H9 (cell line): ENCODE measurements around the gene OR2A2. TPM values are rescaled to one million over a fixed set of nuclear protein-coding genes. Genes with fewer than 3 reads are reported as not detected.

ENCODE experiments used
- DNase-seq: peaks from one replicate; pipeline ENCODE4 v3.0.0-alpha.2; 2017
- H2AFZ ChIP-seq: one replicate; pipeline ENCODE4 v1.6.1; 2013; ENCODE audit warnings: mild to moderate bottlenecking, low read length, control low read depth, moderate library complexity
- H2AK5ac ChIP-seq: 2 replicates; pipeline ENCODE4 v1.6.1; 2013; ENCODE audit warnings: low read length, control low read depth, mixed read lengths; ENCODE audit not compliant: insufficient read length
- H2BK120ac ChIP-seq: one replicate; pipeline ENCODE4 v1.6.1; 2013; ENCODE audit warnings: low read depth, mild to moderate bottlenecking, low read length, control low read depth, inconsistent platforms; ENCODE audit not compliant: poor library complexity, severe bottlenecking
- H2BK12ac ChIP-seq: 2 replicates; pipeline ENCODE4 v1.6.1; 2013; ENCODE audit warnings: low read length, control low read depth, mixed read lengths, low read depth; ENCODE audit not compliant: insufficient read length
- H2BK15ac ChIP-seq: 2 replicates; pipeline ENCODE4 v1.6.1; 2013; ENCODE audit warnings: low read depth, low read length, control low read depth
- H2BK20ac ChIP-seq: one replicate; pipeline ENCODE4 v1.6.1; 2013; ENCODE audit warnings: low read depth, mild to moderate bottlenecking, low read length, control low read depth, inconsistent platforms; ENCODE audit not compliant: poor library complexity, severe bottlenecking
- H2BK5ac ChIP-seq: 2 replicates; pipeline ENCODE4 v1.6.1; 2013; ENCODE audit warnings: low read length, control low read depth, mixed read lengths; ENCODE audit not compliant: insufficient read length
- H3K14ac ChIP-seq: 2 replicates; pipeline ENCODE4 v1.6.1; 2013; ENCODE audit warnings: low read length, control low read depth; ENCODE audit not compliant: insufficient read depth
- H3K18ac ChIP-seq: 2 replicates; pipeline ENCODE4 v1.6.1; 2013; ENCODE audit warnings: low read depth, mild to moderate bottlenecking, mixed read lengths, low read length, control low read depth; ENCODE audit not compliant: insufficient read length
- H3K23ac ChIP-seq: 2 replicates; pipeline ENCODE4 v1.6.1; 2013; ENCODE audit warnings: low read length, control low read depth, mixed read lengths, low read depth; ENCODE audit not compliant: insufficient read length
- H3K23me2 ChIP-seq: 2 replicates; pipeline ENCODE4 v1.6.1; 2013; ENCODE audit warnings: low read depth, mild to moderate bottlenecking, mixed read lengths, low read length, control low read depth; ENCODE audit not compliant: insufficient read length, poor library complexity, severe bottlenecking
- H3K27ac ChIP-seq: 2 replicates; pipeline ENCODE4 v1.5.1; 2013; ENCODE audit warnings: low read length, control low read depth, mixed read lengths, low read depth; ENCODE audit not compliant: insufficient read length
- H3K27me3 ChIP-seq: 2 replicates; pipeline ENCODE4 v1.6.1; 2013; ENCODE audit warnings: low read length, control low read depth, inconsistent platforms; ENCODE audit not compliant: insufficient read depth
- H3K4ac ChIP-seq: 2 replicates; pipeline ENCODE4 v1.6.1; 2013; ENCODE audit warnings: low read depth, mild to moderate bottlenecking, control low read depth, inconsistent platforms, low read length, moderate library complexity
- H3K4me1 ChIP-seq: 2 replicates; pipeline ENCODE4 v1.6.1; 2013; ENCODE audit warnings: low read length, control low read depth, inconsistent platforms; ENCODE audit not compliant: insufficient read depth
- H3K4me2 ChIP-seq: 2 replicates; pipeline ENCODE4 v1.6.1; 2013; ENCODE audit warnings: low read length, control low read depth, mixed read lengths; ENCODE audit not compliant: insufficient read length, insufficient read depth
- H3K56ac ChIP-seq: 2 replicates; pipeline ENCODE4 v1.6.1; 2013; ENCODE audit warnings: low read depth, mild to moderate bottlenecking, mixed read lengths, low read length, control low read depth; ENCODE audit not compliant: insufficient read length
- H3K79me1 ChIP-seq: 2 replicates; pipeline ENCODE4 v1.6.1; 2013; ENCODE audit warnings: low read depth, mild to moderate bottlenecking, moderate library complexity, low read length, control low read depth, inconsistent platforms; ENCODE audit not compliant: insufficient read depth, poor library complexity, severe bottlenecking
- H3K79me2 ChIP-seq: 2 replicates; pipeline ENCODE4 v1.6.1; 2013; ENCODE audit warnings: low read length, control low read depth, inconsistent platforms; ENCODE audit not compliant: insufficient read depth
- H3K9ac ChIP-seq: 2 replicates; pipeline ENCODE4 v1.6.1; 2013; ENCODE audit warnings: low read length, control low read depth, mixed read lengths; ENCODE audit not compliant: insufficient read length; ENCODE audit errors: extremely low read depth
- H3K9me3 ChIP-seq: one replicate; pipeline ENCODE4 v1.6.1; 2013; ENCODE audit warnings: low read depth, low read length, inconsistent platforms; ENCODE audit not compliant: control insufficient read depth
- H3T11ph ChIP-seq: one replicate; pipeline ENCODE4 v1.6.1; 2013; ENCODE audit warnings: mild to moderate bottlenecking, low read length, control low read depth, inconsistent platforms
- H4K20me1 ChIP-seq: one replicate; pipeline ENCODE4 v1.6.1; 2013; ENCODE audit not compliant: control insufficient read depth, insufficient read length, insufficient read depth
- H4K5ac ChIP-seq: 2 replicates; pipeline ENCODE4 v1.6.1; 2013; ENCODE audit warnings: low read depth, mild to moderate bottlenecking, mixed read lengths, low read length, control low read depth; ENCODE audit not compliant: insufficient read length
- H4K8ac ChIP-seq: replicated peaks from 2 replicates; pipeline ENCODE4 v1.6.1; 2013; ENCODE audit warnings: low read length, control low read depth, mixed read lengths, low read depth; ENCODE audit not compliant: insufficient read length
- H4K91ac ChIP-seq: 2 replicates; pipeline ENCODE4 v1.6.1; 2013; ENCODE audit warnings: low read depth, mild to moderate bottlenecking, moderate library complexity, mixed read lengths, low read length, control low read depth; ENCODE audit not compliant: insufficient read length
- H3K27ac Mint-ChIP-seq, 3 experiments: 2 replicates in 2 of 3; 3 replicates in 1 of 3; pipeline ENCODE4 v1.8.0; 2020 to 2021; ENCODE audit warnings: mixed read lengths in 3 of 3, mild to moderate bottlenecking in 1 of 3, moderate library complexity in 1 of 3
- H3K27me3 Mint-ChIP-seq: 2 replicates; pipeline ENCODE4 v1.8.0; 2021; ENCODE audit warnings: low read depth, mild to moderate bottlenecking, moderate library complexity, mixed read lengths
- H3K36me3 Mint-ChIP-seq, 3 experiments: 2 replicates in 2 of 3; 3 replicates in 1 of 3; pipeline ENCODE4 v1.8.0; 2020 to 2021; ENCODE audit warnings: low read depth in 3 of 3, mixed read lengths in 3 of 3; ENCODE audit not compliant: insufficient read depth in 1 of 3
- H3K4me1 Mint-ChIP-seq, 2 experiments: 2 replicates each; pipeline ENCODE4 v1.8.0; 2020; ENCODE audit warnings: mixed read lengths in 2 of 2
- H3K4me3 Mint-ChIP-seq, 2 experiments: 2 replicates in 1 of 2; 3 replicates in 1 of 2; pipeline ENCODE4 v1.8.0; 2020 to 2021; ENCODE audit warnings: mild to moderate bottlenecking in 2 of 2, mixed read lengths in 2 of 2, moderate library complexity in 1 of 2
- H3K9me3 Mint-ChIP-seq, 2 experiments: 2 replicates in 1 of 2; 3 replicates in 1 of 2; pipeline ENCODE4 v1.8.0; 2020; ENCODE audit warnings: mild to moderate bottlenecking in 2 of 2, mixed read lengths in 2 of 2, moderate library complexity in 1 of 2
- CTCF ChIP-seq: fragments of 200-600 bp; sonication (generic); conservative IDR thresholded peaks from 3 replicates; pipeline ENCODE4 v1.8.0; 2021; ENCODE audit warnings: antibody characterized with exemption, mild to moderate bottlenecking
- WGBS: extraction: QIAGEN DNeasy Blood & Tissue Kit; methylation state at CpG from one replicate; pipeline ENCODE4 v1.1.7; 2013; ENCODE audit warnings: missing lambda C conversion rate, low lambda C conversion rate, mixed read lengths; ENCODE audit not compliant: insufficient read length; ENCODE audit errors: extremely low coverage; 5-methylcytosine and 5-hydroxymethylcytosine counted together
- total RNA-seq: library from RNA; stranded (reverse); gene quantifications from 2 replicates; pipeline ENCODE4 v1.2.1, GENCODE V29; 2021

OR2A2 gene
- total RNA-seq, 1 experiment from 2014 or later, result not detected

GRCh38 chr7:144137501-144137900 is 28.1 kb downstream of the OR2A2 start:
- no peak overlapping the region for H3K27ac Mint-ChIP-seq
- Histone ChIP-seq H3K4ac (no peak overlapping the region), H2BK15ac (no peak overlapping the region), H3K9ac (no peak overlapping the region), H3K18ac (no peak overlapping the region), H3K27ac (no peak overlapping the region), H3K56ac (no peak overlapping the region), H3K9me3 (no peaks in the 10 kb centered on the region), H2BK5ac (no peak overlapping the region), H2BK20ac (no peak overlapping the region), H3K23me2 (no peaks in the 10 kb centered on the region), H3K14ac (no peak overlapping the region), H3K79me1 (no peaks in the 10 kb centered on the region), H4K91ac (no peak overlapping the region), H3K4me1 (no peaks in the 10 kb centered on the region), H2BK120ac (no peak overlapping the region), H2AK5ac (no peak overlapping the region), H3K4me2 (no peak overlapping the region), H3K79me2 (no peaks in the 10 kb centered on the region), H4K20me1 (no peaks in the 10 kb centered on the region), H2BK12ac (no peak overlapping the region), H2AFZ (no peak overlapping the region), H3T11ph (no peak overlapping the region), H4K5ac (no peak overlapping the region), H3K27me3 (no peaks in the 10 kb centered on the region), H3K23ac (no peak overlapping the region), H4K8ac (no peak overlapping the region)
- H3K4me1 Mint-ChIP-seq, result peaks cover 3% of the 10 kb centered on the region in 2 experiments; a peak in 2 of 4 replicates
- H3K9me3 Mint-ChIP-seq, result peaks cover 0 to 3% of the 10 kb centered on the region in 2 experiments; a peak in 2 of 5 replicates
- TF ChIP-seq CTCF, result no peak
- H3K27me3 Mint-ChIP-seq, result no peaks in the 10 kb centered on the region
- no peak for DNase-seq
- H3K36me3 Mint-ChIP-seq, result no peaks in the 10 kb centered on the region
- no peak overlapping the region for H3K4me3 Mint-ChIP-seq
- WGBS, result no CpG with 5 or more reads among the region's 1 CpG
